Endothelial cell of umbilical vein (primary cell): ENCODE data around the gene PCGF2. TPM values are rescaled to one million over a fixed set of nuclear protein-coding genes. Genes with fewer than 3 reads are reported as not detected.

Experiments
- BruUV-seq: library from RNA; stranded (reverse); fragments of 400-500 nt; replicated peaks from 2 replicates; lab custom pipeline; 2021; lab: Mats Ljungman, UMichigan
- CTCF ChIA-PET: fragments of 300-600, 350-600 bp; sonication (Branson Sonifier 250); formaldehyde crosslinking; loops from one replicate; lab custom pipeline; 2021; ENCODE audit warnings: antibody characterized with exemption, inconsistent platforms; lab: Charles Lee
- POLR2A ChIA-PET: fragments of 300-600, 350-600 bp; sonication (Branson Sonifier 250); formaldehyde crosslinking; loops from one replicate; lab custom pipeline; 2021; ENCODE audit warnings: antibody characterized with exemption, inconsistent platforms; lab: Charles Lee
- DNase-seq: peaks from one replicate; pipeline ENCODE4 v3.0.0-alpha.2; 2011; ENCODE audit warnings: low read depth, low spot score
- FAIRE-seq: peaks from 2 replicates; lab custom pipeline; 2011; peaks lifted over from hg19 to GRCh38; lab: Jason Lieb, UNC
- H2AFZ ChIP-seq: 2 replicates; pipeline ENCODE4 v1.6.0; 2012; ENCODE audit warnings: low read depth, low read length, control low read depth, inconsistent platforms
- H3K27ac ChIP-seq: 2 replicates; pipeline ENCODE4 v1.5.1; 2011; ENCODE audit warnings: low read depth, mild to moderate bottlenecking, control low read depth, low read length, moderate library complexity; ENCODE audit not compliant: insufficient read depth
- H3K27me3 ChIP-seq, 2 experiments: 2 replicates each; pipeline versions ENCODE4 v1.6.0 to v1.6.1; 2011; ENCODE audit warnings: low read length in 2 of 2, mixed read lengths in 1 of 2; ENCODE audit not compliant: control insufficient read depth in 2 of 2, insufficient read depth in 2 of 2
- H3K36me3 ChIP-seq, 2 experiments: 2 replicates in 1 of 2; 3 replicates in 1 of 2; pipeline ENCODE4 v1.5.1; 2011; ENCODE audit warnings: low read length in 2 of 2, mild to moderate bottlenecking in 1 of 2, moderate library complexity in 1 of 2; ENCODE audit not compliant: control insufficient read depth in 2 of 2, insufficient read depth in 2 of 2; ENCODE audit errors: extremely low read depth in 1 of 2
- H3K4me1 ChIP-seq: 3 replicates; pipeline ENCODE4 v1.5.1; 2011; ENCODE audit warnings: mild to moderate bottlenecking, low read length; ENCODE audit not compliant: control insufficient read depth, insufficient read depth; ENCODE audit errors: extremely low read depth
- H3K4me2 ChIP-seq: 2 replicates; pipeline ENCODE4 v1.6.1; 2011; ENCODE audit warnings: low read length, control low read depth, mixed read lengths; ENCODE audit not compliant: insufficient read depth
- H3K4me3 ChIP-seq, 3 experiments: fragments of 200-600 bp in 1 of 3; sonication (generic), shearing (Covaris generic) in 1 of 3; replicated peaks in 1 of 3; 2 replicates each; pipeline ENCODE4 v1.5.1; 2011 to 2016; ENCODE audit warnings: control low read depth in 3 of 3, low read length in 3 of 3, mild to moderate bottlenecking in 2 of 3, inconsistent platforms in 1 of 3, low read depth in 1 of 3, moderate library complexity in 1 of 3; ENCODE audit not compliant: insufficient read depth in 1 of 3
- H3K79me2 ChIP-seq: 2 replicates; pipeline ENCODE4 v1.6.0; 2012; ENCODE audit warnings: low read length, inconsistent platforms; ENCODE audit not compliant: control insufficient read depth, insufficient read depth
- H3K9ac ChIP-seq: replicated peaks from 2 replicates; pipeline ENCODE3; 2011; ENCODE audit warnings: low read length, control low read depth; ENCODE audit not compliant: insufficient read depth; ENCODE audit errors: extremely low read depth
- H3K9me1 ChIP-seq: replicated peaks from 3 replicates; pipeline ENCODE4 v1.6.0; 2011; ENCODE audit warnings: mild to moderate bottlenecking, low read length; ENCODE audit not compliant: control insufficient read depth, insufficient read depth; ENCODE audit errors: extremely low read depth
- H3K9me3 ChIP-seq: replicated peaks from 2 replicates; pipeline ENCODE4 v1.5.1; 2012; ENCODE audit warnings: low read length, inconsistent platforms; ENCODE audit not compliant: control insufficient read depth, insufficient read depth
- H4K20me1 ChIP-seq: replicated peaks from 2 replicates; pipeline ENCODE3; 2011; ENCODE audit warnings: mild to moderate bottlenecking, low read length; ENCODE audit not compliant: control insufficient read depth, insufficient read depth; ENCODE audit errors: extremely low read depth
- EZH2 ChIP-seq: IDR thresholded peaks from 2 replicates; pipeline ENCODE4 v1.6.1; 2012; ENCODE audit warnings: borderline replicate concordance, low read depth, mild to moderate bottlenecking, moderate library complexity, low read length, inconsistent platforms; ENCODE audit not compliant: severe bottlenecking
- FOS ChIP-seq: IDR thresholded peaks from 2 replicates; pipeline ENCODE4 v1.6.1; 2011; ENCODE audit warnings: mild to moderate bottlenecking, low read length, moderate library complexity, borderline replicate concordance; ENCODE audit not compliant: insufficient read depth
- GATA2 ChIP-seq: IDR thresholded peaks from 2 replicates; pipeline ENCODE4 v1.7.0; 2011; ENCODE audit warnings: low read depth, mild to moderate bottlenecking, moderate library complexity, mixed read lengths, low read length; ENCODE audit not compliant: insufficient read length, insufficient read depth
- JUN ChIP-seq: IDR thresholded peaks from 2 replicates; pipeline ENCODE4 v1.6.1; 2011; ENCODE audit warnings: borderline replicate concordance, low read depth; ENCODE audit not compliant: insufficient read length, insufficient read depth
- MYC ChIP-seq: IDR thresholded peaks from one replicate; pipeline ENCODE4 v1.6.1; 2011; ENCODE audit warnings: mild to moderate bottlenecking, low read depth, low read length
- POLR2A ChIP-seq: IDR thresholded peaks from 2 replicates; pipeline ENCODE4 v1.6.1; 2012; ENCODE audit warnings: low read depth, mild to moderate bottlenecking, control low read depth, low read length
- POLR2AphosphoS5 ChIP-seq: IDR thresholded peaks from 2 replicates; pipeline ENCODE4 v1.6.1; 2012; ENCODE audit warnings: low read depth, mild to moderate bottlenecking, control low read depth, low read length, moderate library complexity; ENCODE audit not compliant: insufficient read depth
- dilution Hi-C: fragments of 300-500 bp; cut with MboI; formaldehyde crosslinking; loops from one replicate; pipeline ENCODE4 v1.15.0; 2019; ENCODE audit warnings: low sequenced_read_pairs; ENCODE audit not compliant: extremely low pct_ligation_motif_present
- intact Hi-C: fragments of 100-400 bp; cut with micrococcal nuclease; formaldehyde crosslinking; loops from one replicate; pipeline ENCODE4 v1.10.0; 2022
- polyA plus RNA-seq, 4 experiments: library from polyadenylated mRNA; depleted of rRNA in 3 of 4; stranded (reverse) in 3 of 4; unstranded in 1 of 4; fragments of >200 nt; gene quantifications; 2 replicates each; pipeline versions ENCODE4 v1.2.1 to v1.2.3, GENCODE V29; 2011 to 2012; ENCODE audit warnings: missing spikeins in 1 of 4
- total RNA-seq: library from RNA; stranded (reverse); gene quantifications from 2 replicates; pipeline ENCODE4 v1.2.3, GENCODE V29; 2021
- TF ChIP-seq, protein P1 (sequence below), 2 donors: IDR thresholded peaks; 1 replicate in 1 of 2; 2 replicates in 1 of 2; pipeline ENCODE4 v1.5.1; 2011; ENCODE audit warnings: low read length in 2 of 2, mild to moderate bottlenecking in 2 of 2, moderate library complexity in 2 of 2, control low read depth in 1 of 2, inconsistent platforms in 1 of 2, low read depth in 1 of 2; ENCODE audit not compliant: insufficient read depth in 1 of 2; ENCODE audit errors: extremely low read depth in 1 of 2
- TF ChIP-seq, protein P2 (sequence below): IDR thresholded peaks from 2 replicates; pipeline ENCODE4 v1.6.1; 2011; ENCODE audit not compliant: insufficient read depth, insufficient read length

PCGF2 gene
- total and polyA plus RNA-seq, 2 donors (not counting 3 experiments of a cell fraction or from before 2014, with no cell fraction given) = 39.8 to 78.4 TPM

DNA sequence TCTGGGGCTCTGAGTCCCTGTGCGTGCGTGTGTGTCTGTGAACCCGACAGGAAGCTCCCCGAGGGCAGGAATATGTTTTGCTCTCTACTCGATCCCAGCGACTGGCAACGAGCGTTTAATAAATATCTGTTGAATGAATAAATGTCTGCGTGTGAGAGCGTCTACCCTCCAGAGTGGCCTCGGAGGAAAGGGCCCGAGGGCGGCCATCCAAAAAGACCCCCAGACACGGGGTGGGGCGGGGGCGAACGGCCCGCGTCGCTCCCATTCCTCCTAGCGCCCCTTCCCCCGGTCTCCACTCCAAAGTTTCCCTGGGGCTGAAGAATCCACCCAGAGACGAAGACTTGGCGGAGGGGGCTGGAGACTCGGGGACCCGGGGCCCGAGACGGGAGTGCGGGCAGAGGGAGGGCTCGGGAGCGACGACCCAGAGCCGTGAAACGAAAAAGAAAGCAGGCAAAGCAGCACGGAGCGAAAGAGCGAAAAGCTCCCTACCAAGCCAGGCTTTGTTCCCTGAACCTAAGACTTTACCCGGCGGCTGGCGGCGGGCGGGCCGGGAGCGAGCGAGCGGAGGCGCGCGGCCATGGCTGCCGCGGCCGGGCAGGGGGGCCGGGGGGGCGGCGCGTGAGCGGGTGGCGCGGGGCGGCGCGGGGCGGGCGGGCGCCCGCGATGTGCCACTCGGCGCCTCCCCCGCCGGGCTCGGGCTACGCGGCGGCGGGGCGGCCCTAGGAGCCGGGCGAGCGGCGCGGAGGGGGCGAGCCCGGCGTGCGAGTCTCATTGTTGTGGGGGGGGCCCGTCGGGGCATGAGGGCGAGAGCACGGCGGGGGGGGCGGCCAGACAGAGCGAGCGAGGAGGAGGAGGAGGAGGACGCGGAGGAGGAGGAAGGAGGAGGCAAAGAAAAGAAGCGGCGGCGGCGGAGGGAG is 43.3 kb downstream of the PCGF2 start, which contains the start of gene MLLT6:
MLLT6 (plus strand) TSS at position 668 of the 917 bp plus-strand sequence. CDS start 360 bp downstream, outside the sequence.
- Histone ChIP-seq H3K9ac (peak within 1 kb of the TSS; percentile 78), H3K9me3 (no peaks in the 10 kb centered on the region), H3K4me2 (peak within 1 kb of the TSS; percentile 75), H3K9me1 (no peaks in the 10 kb centered on the region), H3K36me3 (peaks cover 0 to 11% of the 10 kb centered on the region in 2 experiments), H3K27me3 (no peaks in the 10 kb centered on the region), H4K20me1 (no peaks in the 10 kb centered on the region), H3K4me3 (peak within 1 kb of the TSS; percentile 51 to 87 (median 81)), H3K27ac (peak within 1 kb of the TSS; percentile 38), H3K79me2 (peaks cover 16% of the 10 kb centered on the region), H3K4me1 (peaks cover 40% of the 10 kb centered on the region), H2AFZ (peak within 1 kb of the TSS; percentile 26)
- CTCF ChIA-PET = interaction anchor here (0.9 to 3.8 kb wide), 11 partner anchors 8 to 164 kb away, joined by 3 to 39 read pairs (median 4); no protein-coding TSS in a partner anchor
- POLR2A ChIA-PET = interaction anchor here (0.7 to 1.5 kb wide), 2 partner anchors 17 to 30 kb away, joined by 3 to 5 read pairs; no protein-coding TSS in a partner anchor
- dilution Hi-C loops = no loop called here
- TF ChIP-seq GATA2 (no peak), FOS (no peak), JUN (no peak), POLR2AphosphoS5 (no peak), POLR2A (no peak), MYC (no peak), EZH2 (no peak)
- TF ChIP-seq, protein P1, sequence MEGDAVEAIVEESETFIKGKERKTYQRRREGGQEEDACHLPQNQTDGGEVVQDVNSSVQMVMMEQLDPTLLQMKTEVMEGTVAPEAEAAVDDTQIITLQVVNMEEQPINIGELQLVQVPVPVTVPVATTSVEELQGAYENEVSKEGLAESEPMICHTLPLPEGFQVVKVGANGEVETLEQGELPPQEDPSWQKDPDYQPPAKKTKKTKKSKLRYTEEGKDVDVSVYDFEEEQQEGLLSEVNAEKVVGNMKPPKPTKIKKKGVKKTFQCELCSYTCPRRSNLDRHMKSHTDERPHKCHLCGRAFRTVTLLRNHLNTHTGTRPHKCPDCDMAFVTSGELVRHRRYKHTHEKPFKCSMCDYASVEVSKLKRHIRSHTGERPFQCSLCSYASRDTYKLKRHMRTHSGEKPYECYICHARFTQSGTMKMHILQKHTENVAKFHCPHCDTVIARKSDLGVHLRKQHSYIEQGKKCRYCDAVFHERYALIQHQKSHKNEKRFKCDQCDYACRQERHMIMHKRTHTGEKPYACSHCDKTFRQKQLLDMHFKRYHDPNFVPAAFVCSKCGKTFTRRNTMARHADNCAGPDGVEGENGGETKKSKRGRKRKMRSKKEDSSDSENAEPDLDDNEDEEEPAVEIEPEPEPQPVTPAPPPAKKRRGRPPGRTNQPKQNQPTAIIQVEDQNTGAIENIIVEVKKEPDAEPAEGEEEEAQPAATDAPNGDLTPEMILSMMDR (IDR thresholded peaks at IDR 0.05; ENCODE audit: extremely low read depth in 1 of 2, insufficient read depth in 1 of 2, low read depth in 1 of 2, low read length in 2 of 2) = no peak
- TF ChIP-seq, protein P2, sequence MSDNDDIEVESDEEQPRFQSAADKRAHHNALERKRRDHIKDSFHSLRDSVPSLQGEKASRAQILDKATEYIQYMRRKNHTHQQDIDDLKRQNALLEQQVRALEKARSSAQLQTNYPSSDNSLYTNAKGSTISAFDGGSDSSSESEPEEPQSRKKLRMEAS = no peak
- peak; percentile 65 for DNase-seq
- intact Hi-C loops = loop anchor here (5.0 kb wide), 1 partner anchor 162 kb away; no protein-coding TSS in a partner anchor
- no peak for FAIRE-seq
- TSS peak; percentile 16 for BruUV-seq
